ACC112 (cell line): ENCODE measurements around the gene IMPACT.

ENCODE experiments used
- H2AFZ ChIP-seq: fragments of 200-600 bp; sonication (generic); one replicate; pipeline ENCODE4 v1.6.0; 2017; ENCODE audit warnings: antibody characterized with exemption, low read length; ENCODE audit not compliant: unreplicated experiment
- H3K27ac ChIP-seq: fragments of 200-600 bp; sonication (generic); 2 replicates; pipeline ENCODE4 v1.5.1; 2014; ENCODE audit warnings: low read depth, mild to moderate bottlenecking, antibody characterized with exemption, low read length, moderate library complexity
- H3K27me3 ChIP-seq: fragments of 200-600 bp; sonication (generic); 2 replicates; pipeline ENCODE4 v1.6.1; 2014; ENCODE audit warnings: mild to moderate bottlenecking, antibody characterized with exemption, low read length, moderate library complexity, mixed read lengths; ENCODE audit not compliant: insufficient read depth
- H3K36me3 ChIP-seq: fragments of 200-600 bp; sonication (generic); 2 replicates; pipeline ENCODE4 v1.6.1; 2016; ENCODE audit warnings: mild to moderate bottlenecking, antibody characterized with exemption, low read length, moderate library complexity, mixed read lengths; ENCODE audit not compliant: insufficient read depth
- H3K4me1 ChIP-seq: fragments of 200-600 bp; sonication (generic); one replicate; pipeline ENCODE4 v1.6.1; 2016; ENCODE audit warnings: low read length, mixed read lengths; ENCODE audit not compliant: insufficient read depth, unreplicated experiment, control insufficient read depth
- H3K4me3 ChIP-seq: fragments of 200-600 bp; sonication (generic); 2 replicates; pipeline ENCODE4 v1.5.1; 2014; ENCODE audit warnings: mild to moderate bottlenecking, low read depth, low read length
- H3K79me2 ChIP-seq: fragments of 200-600 bp; sonication (generic); one replicate; pipeline ENCODE4 v1.6.0; 2016; ENCODE audit warnings: low read length; ENCODE audit not compliant: control insufficient read depth, unreplicated experiment, insufficient read depth

Gene IMPACT

GRCh38 chr18:24420551-24420950 lies 5.9 kb upstream of the IMPACT start:
- H3K27ac ChIP-seq = no peak overlapping the region
- H2AFZ ChIP-seq = no peak overlapping the region
- H3K79me2 ChIP-seq = no peaks in the 10 kb centered on the region
- no peaks in the 10 kb centered on the region; the same call in 1 of the 2 replicates for H3K27me3 ChIP-seq
- no peaks in the 10 kb centered on the region for H3K4me1 ChIP-seq
- no peaks in the 10 kb centered on the region for H3K36me3 ChIP-seq
- H3K4me3 ChIP-seq = no peak overlapping the region

GRCh38 chr18:24421831-24422230 lies 4.6 kb upstream of the IMPACT start:
- no peaks in the 10 kb centered on the region; the same call in 1 of the 2 replicates for H3K27me3 ChIP-seq
- H2AFZ ChIP-seq = no peak overlapping the region

GRCh38 chr18:24426073-24426397 lies 435 bp upstream of the IMPACT start:
- H3K27me3 ChIP-seq = no peaks in the 10 kb centered on the region
- H2AFZ ChIP-seq = peak overlapping the region; percentile 99
- peaks cover 23% of the 10 kb centered on the region for H3K79me2 ChIP-seq
- peaks cover 12% of the 10 kb centered on the region for H3K4me1 ChIP-seq
- H3K36me3 ChIP-seq = peaks cover 4% of the 10 kb centered on the region; the same call in 1 of the 2 replicates
- H3K27ac ChIP-seq = peak overlapping the region; percentile 76; the same call in 1 of the 2 replicates
- H3K4me3 ChIP-seq = peak overlapping the region; percentile 86

More at GRCh38 chr18:24421831-24422230, 4.6 kb upstream of the IMPACT start:
- H3K27ac ChIP-seq = no peak overlapping the region
- peaks cover under 1% of the 10 kb centered on the region for H3K79me2 ChIP-seq
- H3K4me1 ChIP-seq = no peaks in the 10 kb centered on the region
- H3K4me3 ChIP-seq = no peak overlapping the region
- no peaks in the 10 kb centered on the region for H3K36me3 ChIP-seq

GRCh38 chr18:24427484-24427883 lies 1.0 kb downstream of the IMPACT start:
- H3K79me2 ChIP-seq = peaks cover 23% of the 10 kb centered on the region
- H3K4me1 ChIP-seq = peaks cover 12% of the 10 kb centered on the region
- H3K27ac ChIP-seq = peak overlapping the region; percentile 76
- peak overlapping the region; percentile 86 for H3K4me3 ChIP-seq
- H3K27me3 ChIP-seq = no peaks in the 10 kb centered on the region
- H2AFZ ChIP-seq = peak overlapping the region; percentile 99
- peaks cover 6% of the 10 kb centered on the region; the same call in 1 of the 2 replicates for H3K36me3 ChIP-seq

- H3K4me3 ChIP-seq = peak overlapping the region; percentile 86
- H3K4me1 ChIP-seq = peaks cover 12% of the 10 kb centered on the region
- peaks cover 23% of the 10 kb centered on the region for H3K79me2 ChIP-seq
- H2AFZ ChIP-seq = no peak overlapping the region
- H3K36me3 ChIP-seq = peaks cover 6% of the 10 kb centered on the region; the same call in 1 of the 2 replicates
- no peaks in the 10 kb centered on the region for H3K27me3 ChIP-seq
- H3K27ac ChIP-seq = no peak overlapping the region
These were observed 2.2 kb downstream of the IMPACT start for GRCh38 chr18:24428709-24429108.

- Histone ChIP-seq H2AFZ (no peak overlapping the region), H3K4me1 (peaks cover 12% of the 10 kb centered on the region), H3K4me3 (no peak overlapping the region), H3K27me3 (no peaks in the 10 kb centered on the region), H3K27ac (no peak overlapping the region), H3K36me3 (peaks cover 6% of the 10 kb centered on the region; the same call in 1 of the 2 replicates), H3K79me2 (peaks cover 23% of the 10 kb centered on the region)
These were observed 2.7 kb downstream of the IMPACT start for GRCh38 chr18:24429188-24429587.

- peaks cover 6% of the 10 kb centered on the region; the same call in 1 of the 2 replicates for H3K36me3 ChIP-seq
- no peak overlapping the region for H2AFZ ChIP-seq
These were observed 6.1 kb downstream of the IMPACT start for GRCh38 chr18:24432618-24433017.

GRCh38 chr18:24436939-24437338 lies 10.5 kb downstream of the IMPACT start:
- no peaks in the 10 kb centered on the region for H3K79me2 ChIP-seq
- H3K4me3 ChIP-seq = no peak overlapping the region
- H2AFZ ChIP-seq = no peak overlapping the region
- no peaks in the 10 kb centered on the region for H3K27me3 ChIP-seq
- H3K27ac ChIP-seq = no peak overlapping the region
- H3K4me1 ChIP-seq = no peaks in the 10 kb centered on the region
- peaks cover 7% of the 10 kb centered on the region for H3K36me3 ChIP-seq

More at GRCh38 chr18:24432618-24433017, 6.1 kb downstream of the IMPACT start:
- Histone ChIP-seq H3K4me3 (no peak overlapping the region), H3K27ac (no peak overlapping the region), H3K4me1 (peaks cover 11% of the 10 kb centered on the region), H3K27me3 (no peaks in the 10 kb centered on the region), H3K79me2 (peaks cover 15% of the 10 kb centered on the region)

GRCh38 chr18:24443870-24444269 lies 17.4 kb downstream of the IMPACT start:
- H3K4me1 ChIP-seq = no peaks in the 10 kb centered on the region
- H3K79me2 ChIP-seq = no peaks in the 10 kb centered on the region
- no peak overlapping the region for H2AFZ ChIP-seq
- no peaks in the 10 kb centered on the region for H3K27me3 ChIP-seq
- H3K36me3 ChIP-seq = peaks cover 8% of the 10 kb centered on the region; the same call in 1 of the 2 replicates
- no peak overlapping the region for H3K27ac ChIP-seq
- H3K4me3 ChIP-seq = no peak overlapping the region

- H3K27ac ChIP-seq = no peak overlapping the region
- H3K4me1 ChIP-seq = no peaks in the 10 kb centered on the region
- H2AFZ ChIP-seq = no peak overlapping the region
- H3K27me3 ChIP-seq = no peaks in the 10 kb centered on the region
- peaks cover 21% of the 10 kb centered on the region for H3K36me3 ChIP-seq
- no peak overlapping the region for H3K4me3 ChIP-seq
- H3K79me2 ChIP-seq = no peaks in the 10 kb centered on the region
These were observed 20.0 kb downstream of the IMPACT start for GRCh38 chr18:24446453-24446852.

- Histone ChIP-seq H3K4me1 (no peaks in the 10 kb centered on the region), H3K27me3 (no peaks in the 10 kb centered on the region), H2AFZ (no peak overlapping the region), H3K27ac (no peak overlapping the region), H3K79me2 (no peaks in the 10 kb centered on the region), H3K36me3 (peaks cover 25% of the 10 kb centered on the region), H3K4me3 (no peak overlapping the region)
These were observed 20.6 kb downstream of the IMPACT start for GRCh38 chr18:24446953-24447538.
